ENCODE results near the gene RRH.
"Not testable (repeated sequence)": the region's sequence is repeated elsewhere in the genome, so short reads cannot be mapped to it uniquely, and the experiment has no call there.

The RRH gene

GRCh38 chr4:109827672-109828071, at the start of gene RRH:
Gene RRH (plus strand): TSS chr4:109827972. CDS start chr4:109828028, 56 bp downstream.
- POLR2A ChIA-PET (ENCODE audit: low non-redundant PET): no interaction called here
- no peak for DNase-seq (ENCODE audit: low spot score)
- H3K27ac ChIP-seq: no peak within 1 kb of the TSS
- CTCF ChIA-PET: interaction anchor here (0.6 to 1.7 kb wide), 2 partner anchors 292 to 400 kb away, joined by 4 to 5 read pairs; no protein-coding TSS in a partner anchor
- TF ChIP-seq CTCF (conservative IDR thresholded peaks at IDR 0.05; ENCODE audit: low read depth): no peak

- POLR2A ChIA-PET (ENCODE audit: low non-redundant PET); DNase-seq (ENCODE audit: low spot score); CTCF ChIA-PET; H3K27ac ChIP-seq: not testable (repeated sequence)
Observed at GRCh38 chr4:109782092-109782491, 45.7 kb upstream of the RRH start.

GRCh38 chr4:109786846-109787245, 40.9 kb upstream of the RRH start:
- no peak for DNase-seq (ENCODE audit: low spot score)
- no peak for TF ChIP-seq CTCF (conservative IDR thresholded peaks at IDR 0.05; ENCODE audit: low read depth)
- POLR2A ChIA-PET (ENCODE audit: low non-redundant PET): no interaction called here
- no peak overlapping the region for H3K27ac ChIP-seq
- CTCF ChIA-PET: interaction anchor here (0.7 kb wide), 1 partner anchor 147 kb away, joined by 4 read pairs; no protein-coding TSS in a partner anchor

GRCh38 chr4:109787807-109788206, 40.0 kb upstream of the RRH start:
- no peak for TF ChIP-seq CTCF (conservative IDR thresholded peaks at IDR 0.05; ENCODE audit: low read depth)
- ChIA-PET POLR2A (ENCODE audit: low non-redundant PET) (no interaction called here), CTCF (interaction anchor here (0.6 kb wide), 1 partner anchor 354 kb away, joined by 3 read pairs; the partner anchor contains the start of gene SEC24B)
- H3K27ac ChIP-seq: no peak overlapping the region
- no peak for DNase-seq (ENCODE audit: low spot score)

GRCh38 chr4:109795059-109795458, 32.7 kb upstream of the RRH start:
- H3K27ac ChIP-seq: no peak overlapping the region
- TF ChIP-seq CTCF (conservative IDR thresholded peaks at IDR 0.05; ENCODE audit: low read depth): no peak
- DNase-seq (ENCODE audit: low spot score): no peak
- POLR2A ChIA-PET (ENCODE audit: low non-redundant PET): no interaction called here
- CTCF ChIA-PET: no interaction called here

GRCh38 chr4:109798866-109799265, 28.9 kb upstream of the RRH start:
- H3K27ac ChIP-seq: no peak overlapping the region
- no peak for TF ChIP-seq CTCF (conservative IDR thresholded peaks at IDR 0.05; ENCODE audit: low read depth)
- CTCF ChIA-PET: no interaction called here

GRCh38 chr4:109801099-109801789, 26.5 kb upstream of the RRH start:
- no peak for DNase-seq (ENCODE audit: low spot score)
- ChIA-PET CTCF (no interaction called here), POLR2A (ENCODE audit: low non-redundant PET) (no interaction called here)
- H3K27ac ChIP-seq: no peak overlapping the region
- TF ChIP-seq CTCF (conservative IDR thresholded peaks at IDR 0.05; ENCODE audit: low read depth): no peak

More at GRCh38 chr4:109798866-109799265, 28.9 kb upstream of the RRH start:
- POLR2A ChIA-PET (ENCODE audit: low non-redundant PET): no interaction called here
- no peak for DNase-seq (ENCODE audit: low spot score)

All from RWPE1 (cell line).